ENCODE results near the gene UCP3.

Gene UCP3

GRCh38 chr11:73976451-73977151 lies 32.3 kb downstream of the UCP3 start:
- DNase-seq = no peak

- DNase-seq = no peak
These were observed 33.5 kb downstream of the UCP3 start for GRCh38 chr11:73975479-73975757.

GRCh38 chr11:73974604-73975478 lies 34.0 kb downstream of the UCP3 start:
- DNase-seq = no peak

DNA sequence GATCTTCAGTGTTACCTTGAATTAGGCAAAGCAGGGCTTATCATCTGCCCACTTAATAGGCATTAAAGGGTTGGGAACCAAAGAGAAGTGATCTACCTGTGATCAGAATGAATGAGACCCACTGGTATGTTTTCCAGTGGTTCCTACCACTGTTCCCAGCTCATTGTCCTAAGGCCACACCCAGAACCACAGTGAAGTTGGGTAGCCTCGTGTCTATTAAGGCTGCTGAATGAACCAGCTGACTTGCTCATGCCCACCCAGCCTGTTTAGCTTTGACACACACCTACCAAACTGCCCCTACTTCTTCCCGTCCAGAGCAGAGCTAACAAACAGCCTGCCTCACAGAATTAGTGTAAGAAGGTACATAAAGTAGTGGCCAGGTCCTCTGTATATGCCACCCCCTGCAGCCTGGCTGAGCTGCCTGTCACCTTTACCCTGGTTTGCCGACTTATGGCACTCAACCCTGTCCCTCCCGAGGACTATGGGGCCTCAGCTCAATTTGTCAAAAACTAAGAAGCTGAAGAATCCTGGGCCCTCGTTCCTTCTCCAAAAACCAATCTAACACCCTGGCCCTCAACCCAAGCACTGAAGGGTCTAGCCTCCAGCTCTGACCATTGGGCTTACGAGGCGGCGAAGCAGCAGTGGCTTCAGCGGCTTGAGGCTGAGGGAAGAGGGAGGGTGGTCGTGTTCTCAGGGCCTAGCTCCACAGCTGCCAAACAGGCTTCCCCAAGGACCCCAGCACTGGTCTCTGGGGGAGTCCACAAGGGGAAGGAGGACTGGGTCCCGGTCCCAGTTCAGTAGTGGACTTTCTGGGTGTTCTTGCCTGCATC lies 36.0 kb downstream of the UCP3 start:
- DNase-seq = no peak

DNA sequence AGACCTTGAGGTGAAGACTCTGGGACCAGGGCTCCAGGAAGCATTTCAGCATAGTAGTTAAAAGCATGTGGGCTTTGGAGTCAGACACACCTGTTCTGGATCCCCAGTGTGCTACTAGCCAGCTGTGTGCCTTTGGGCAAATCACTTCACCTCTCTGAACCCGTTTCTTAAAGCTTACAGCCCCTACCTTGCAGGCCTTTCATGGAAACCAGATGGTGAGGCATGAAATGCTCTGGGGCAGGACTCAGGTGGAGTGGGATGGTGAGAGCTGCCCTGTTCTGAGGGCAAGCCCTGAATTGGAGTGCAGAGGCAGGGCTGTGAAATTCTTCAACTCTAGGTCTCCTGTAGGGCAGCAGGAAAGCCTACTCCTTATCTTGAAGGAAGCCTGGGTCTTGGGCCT lies 36.7 kb downstream of the UCP3 start:
- no peak for DNase-seq

DNA sequence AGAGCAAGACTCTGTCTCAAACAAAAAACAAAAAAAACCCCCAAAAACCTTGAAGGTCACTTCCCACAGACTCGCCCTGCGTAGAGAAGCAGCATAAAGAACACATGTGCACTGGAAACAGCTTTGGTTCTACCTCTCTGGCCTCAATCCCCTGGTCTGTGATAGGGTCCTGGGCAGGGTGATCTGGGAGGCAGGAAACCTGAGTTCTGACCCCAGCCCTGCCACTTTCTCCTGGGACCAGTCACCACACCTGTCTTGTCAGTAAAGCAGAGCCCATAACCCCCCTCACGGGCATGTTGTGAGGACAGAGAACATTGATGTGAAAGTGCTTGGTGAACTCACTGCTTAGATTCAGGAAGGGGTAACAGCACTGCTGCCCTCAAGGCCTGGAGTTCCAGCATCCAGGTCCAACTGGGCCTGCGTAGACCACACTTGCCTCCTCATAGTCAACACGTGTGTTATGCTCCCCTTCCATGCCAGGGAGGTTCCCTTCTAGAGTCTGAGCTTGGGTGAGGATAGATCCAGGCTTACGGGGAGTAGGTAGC lies 37.6 kb downstream of the UCP3 start:
- no peak for DNase-seq

GRCh38 chr11:73969991-73970800 lies 38.7 kb downstream of the UCP3 start:
- no peak for DNase-seq

- DNase-seq = no peak
These were observed 39.8 kb downstream of the UCP3 start for GRCh38 chr11:73969091-73969490.

DNA sequence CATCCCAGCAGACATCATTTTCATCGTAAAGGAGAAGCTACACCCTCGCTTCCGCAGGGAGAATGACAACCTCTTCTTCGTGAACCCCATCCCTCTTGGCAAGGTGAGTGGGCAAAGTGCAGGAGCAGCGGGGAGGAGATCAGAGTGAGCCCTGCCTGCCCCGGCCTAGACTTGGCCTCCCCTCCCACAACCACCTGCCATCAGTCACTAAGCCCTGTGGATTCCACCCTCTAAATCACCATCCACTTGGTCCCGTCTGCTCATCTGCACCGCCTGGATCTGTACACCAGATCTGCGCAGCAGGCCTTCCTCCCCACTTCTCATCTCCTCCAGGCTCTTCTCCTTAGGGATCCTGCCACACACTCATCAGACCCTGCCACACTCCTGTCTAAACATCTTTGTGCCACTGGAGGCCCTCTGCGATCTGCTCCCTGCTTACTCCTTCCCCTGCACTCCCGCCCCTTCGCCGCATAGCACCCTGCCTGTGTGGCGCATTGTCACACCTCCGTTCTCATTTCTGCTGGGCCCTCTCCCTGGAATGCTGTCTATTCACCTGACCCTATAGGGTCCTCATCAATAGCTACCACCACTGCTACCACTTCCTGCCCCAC lies 40.4 kb downstream of the UCP3 start:
- DNase-seq = no peak

DNA sequence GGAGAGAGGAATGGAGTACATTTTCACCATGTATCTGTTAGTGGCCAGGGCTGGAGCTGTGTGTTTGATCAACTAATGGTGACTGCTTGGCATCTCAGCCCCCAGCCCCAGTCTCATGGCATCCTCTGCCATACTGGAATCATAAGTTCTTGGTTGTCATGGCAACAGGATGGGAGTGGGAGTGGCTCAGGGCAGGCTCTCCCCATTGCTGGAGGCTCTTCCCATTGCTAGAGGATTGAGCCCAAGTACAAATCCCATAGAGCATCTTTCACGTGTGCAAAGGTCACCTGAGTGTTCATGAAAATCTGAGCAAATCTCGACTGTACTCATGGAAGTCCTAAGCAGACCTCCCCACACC lies 43.1 kb downstream of the UCP3 start:
- no peak for DNase-seq

DNA sequence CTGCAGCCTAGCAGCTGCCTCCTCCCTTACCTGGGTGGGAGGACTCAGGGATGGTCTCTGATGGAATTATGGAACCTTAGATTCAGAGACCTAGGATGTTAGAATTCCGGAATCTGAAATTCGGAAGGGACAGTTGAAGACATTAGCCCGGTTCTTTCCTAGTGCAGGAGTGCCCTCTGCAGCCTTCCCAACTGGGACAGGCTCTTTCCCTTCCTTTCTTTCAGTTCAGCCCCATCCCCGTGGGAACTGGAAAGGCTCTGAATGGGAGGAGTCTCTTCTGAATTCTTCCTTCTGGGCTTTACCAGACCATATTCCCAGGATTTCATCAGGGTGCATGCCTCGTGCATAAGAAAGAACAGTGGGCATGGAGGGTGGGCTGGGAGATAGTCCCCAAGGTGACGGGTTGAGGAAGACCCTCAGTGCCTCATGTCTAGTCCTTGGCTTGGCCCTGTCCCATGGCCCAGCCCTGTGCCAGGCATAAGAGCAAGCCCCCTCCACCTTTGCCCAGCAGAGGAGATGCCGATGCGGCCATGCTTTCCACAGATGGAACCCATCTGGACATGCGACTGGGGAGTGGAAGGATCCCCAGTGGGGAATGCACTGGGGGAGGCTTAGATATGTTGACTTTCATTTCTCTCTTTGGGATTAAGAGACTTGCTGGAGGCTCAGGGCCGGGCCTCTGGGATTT lies 43.7 kb downstream of the UCP3 start:
- no peak for DNase-seq

DNA sequence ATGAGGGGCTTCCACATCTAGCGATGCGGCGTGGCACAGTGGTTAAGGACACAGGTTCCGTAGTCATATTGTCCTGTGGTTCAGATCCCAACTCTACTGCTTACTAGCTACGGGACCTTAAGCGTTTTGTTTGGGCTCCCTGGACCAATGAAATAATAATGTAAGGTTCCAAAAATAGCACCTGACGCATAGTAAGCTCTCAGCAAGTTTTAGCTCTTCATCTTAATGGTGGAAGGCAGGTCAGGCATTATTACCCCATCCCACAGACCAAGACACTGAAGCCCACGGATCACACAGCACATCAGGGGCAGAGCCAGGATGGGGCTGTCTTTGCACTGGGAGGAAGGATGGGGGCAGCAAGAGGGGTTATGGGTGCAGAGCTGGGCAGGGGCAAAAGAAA lies 45.0 kb downstream of the UCP3 start:
- no peak for DNase-seq

GRCh38 chr11:73962101-73962705 lies 46.7 kb downstream of the UCP3 start:
- no peak for DNase-seq

DNA sequence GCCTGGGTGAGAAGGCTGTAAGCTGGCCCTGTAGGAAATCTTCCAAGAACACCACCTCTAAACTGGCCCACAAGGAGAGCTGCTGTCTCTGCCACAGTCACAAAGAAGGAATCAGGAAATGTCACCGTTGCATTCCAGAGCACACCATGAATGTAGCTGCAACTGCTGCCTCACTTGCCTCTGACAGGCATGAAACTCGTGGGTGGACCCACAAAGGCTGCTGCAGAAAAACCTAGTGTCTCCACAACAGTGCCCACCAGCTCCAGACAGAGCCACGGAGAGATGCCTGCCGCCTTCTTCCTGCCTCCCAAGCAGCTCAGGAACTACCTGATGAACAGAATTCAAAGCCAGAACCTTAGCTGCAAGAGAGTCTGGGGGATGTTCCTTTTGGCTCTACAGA lies 47.6 kb downstream of the UCP3 start:
- no peak for DNase-seq

DNA sequence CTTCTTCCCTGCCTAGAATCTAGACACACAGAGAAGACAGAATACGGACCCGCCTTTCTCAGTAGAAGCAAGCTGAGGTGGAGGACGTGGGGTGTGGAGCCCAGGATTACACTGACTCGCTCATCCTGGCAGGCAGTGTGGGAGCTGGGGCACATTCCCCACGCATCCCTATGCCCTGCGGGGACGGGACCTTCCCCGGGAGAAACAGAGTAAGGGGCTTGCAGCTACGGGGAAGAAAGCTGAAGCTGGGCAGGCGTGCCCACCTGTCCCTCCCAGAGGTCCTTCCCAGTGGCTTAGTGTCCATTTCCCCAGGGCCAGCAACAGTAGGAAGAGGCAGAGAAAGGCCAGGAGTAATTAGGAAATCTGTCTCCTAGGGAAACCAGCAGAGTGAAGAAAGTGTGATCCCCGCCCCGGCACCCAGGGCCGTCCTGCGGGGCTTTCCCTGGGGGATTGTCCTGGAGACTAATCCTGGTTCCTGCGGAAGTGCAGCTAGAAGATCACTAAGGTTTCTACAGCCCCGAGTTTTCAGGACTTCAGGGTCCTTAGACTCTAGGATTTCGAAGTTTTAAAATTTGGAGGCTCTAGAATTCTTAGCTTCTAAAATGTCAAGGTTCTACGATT lies 50.3 kb downstream of the UCP3 start:
- DNase-seq = no peak

DNA sequence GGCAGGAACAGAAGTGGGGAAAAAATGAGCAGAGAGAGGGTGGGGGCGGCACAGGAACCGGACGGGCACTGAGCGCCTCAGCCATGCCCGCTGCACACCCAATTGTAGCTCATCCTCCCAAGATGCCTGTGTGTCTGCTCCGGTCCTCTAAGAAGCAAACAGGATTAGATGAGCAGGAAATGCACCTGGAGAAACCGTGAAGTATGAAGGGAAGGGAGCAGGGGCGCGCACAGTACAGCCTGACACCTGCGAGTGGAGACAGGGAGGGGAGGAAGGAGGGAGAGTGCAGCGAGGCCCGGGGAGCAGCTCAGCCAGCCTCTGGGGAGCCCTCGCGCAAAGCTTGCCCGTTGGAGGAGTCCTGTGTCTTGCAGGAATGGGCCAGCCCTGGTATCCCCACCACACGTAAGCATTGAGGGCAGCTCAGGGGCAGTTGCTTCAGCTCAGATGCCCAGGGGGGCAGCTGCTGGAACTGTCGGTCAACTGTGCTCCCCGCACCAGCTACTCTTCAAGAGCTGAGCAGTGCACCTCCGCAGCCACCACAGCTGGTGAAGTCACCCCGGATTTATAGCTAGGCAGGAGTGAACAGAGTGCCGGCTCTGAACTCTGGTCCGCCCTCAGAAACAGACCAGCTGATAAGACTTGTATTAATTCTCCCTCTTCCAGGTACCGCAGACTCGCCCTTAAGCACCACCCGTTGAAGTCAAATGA lies 51.1 kb downstream of the UCP3 start:
- DNase-seq = no peak

GRCh38 chr11:73956876-73957653 lies 51.8 kb downstream of the UCP3 start:
- no peak for DNase-seq

DNA sequence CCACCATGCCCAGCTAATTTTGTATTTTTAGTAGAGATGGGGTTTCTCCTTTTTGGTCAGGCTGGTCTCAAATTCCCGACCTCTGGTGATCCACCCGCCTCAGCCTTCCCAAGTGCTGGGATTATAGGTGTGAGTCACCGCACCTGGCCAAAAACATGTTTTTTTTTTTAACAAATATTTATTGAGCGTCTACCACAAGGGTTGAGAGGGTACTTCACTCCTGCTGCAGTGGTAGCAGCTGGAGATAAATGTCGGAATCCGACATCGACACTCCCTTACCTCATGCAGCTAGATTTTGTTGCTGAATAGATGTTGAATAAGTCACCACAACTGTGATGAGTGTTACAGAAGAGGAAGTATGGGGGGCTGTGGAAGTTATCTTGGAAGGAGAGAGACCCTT lies 57.1 kb downstream of the UCP3 start:
- DNase-seq = no peak

Measured in C1 segment of cervical spinal cord (tissue), 14 donors.